T-helper 2 cell (primary cell): ENCODE results near the gene PPP2R2D.
A peak's percentile ranks its signal among the peaks of the same experiment; 100 is the strongest.

Source experiments
- DNase-seq, 5 experiments: peaks; one replicate each; pipeline versions ENCODE4 v3.0.0 to v3.0.0-alpha.2; 2012 to 2022

The PPP2R2D gene

DNA sequence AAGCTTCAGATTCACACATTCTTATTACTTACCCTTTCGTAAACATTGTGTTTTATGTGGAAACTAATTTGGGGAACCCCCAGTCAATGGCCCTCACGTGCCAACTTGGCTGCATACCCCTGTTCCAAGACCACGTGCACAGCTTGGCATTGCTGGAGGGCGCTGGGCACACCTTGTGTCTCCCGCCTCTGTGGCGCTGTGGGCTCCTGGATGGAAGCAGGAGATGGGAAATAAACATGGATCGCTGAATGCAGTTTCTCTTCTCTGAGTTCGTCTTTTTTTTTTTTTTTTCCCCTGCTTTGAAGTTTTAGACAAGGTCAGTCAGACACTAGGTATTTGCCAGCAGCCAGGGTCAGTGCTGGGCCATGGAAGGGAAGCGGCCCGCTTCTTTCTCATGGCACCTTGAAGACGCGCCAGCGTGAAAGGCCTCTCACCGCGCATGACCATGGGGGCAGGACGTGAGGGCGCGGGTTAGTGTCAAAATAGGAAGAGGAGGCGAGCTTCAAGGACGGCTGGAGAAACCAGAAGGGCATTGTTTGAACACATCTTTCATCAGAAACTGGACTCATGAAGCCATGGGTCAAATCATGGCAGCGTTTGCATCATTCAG, 53.7 kb downstream of the PPP2R2D start:
- no peak for DNase-seq

DNA sequence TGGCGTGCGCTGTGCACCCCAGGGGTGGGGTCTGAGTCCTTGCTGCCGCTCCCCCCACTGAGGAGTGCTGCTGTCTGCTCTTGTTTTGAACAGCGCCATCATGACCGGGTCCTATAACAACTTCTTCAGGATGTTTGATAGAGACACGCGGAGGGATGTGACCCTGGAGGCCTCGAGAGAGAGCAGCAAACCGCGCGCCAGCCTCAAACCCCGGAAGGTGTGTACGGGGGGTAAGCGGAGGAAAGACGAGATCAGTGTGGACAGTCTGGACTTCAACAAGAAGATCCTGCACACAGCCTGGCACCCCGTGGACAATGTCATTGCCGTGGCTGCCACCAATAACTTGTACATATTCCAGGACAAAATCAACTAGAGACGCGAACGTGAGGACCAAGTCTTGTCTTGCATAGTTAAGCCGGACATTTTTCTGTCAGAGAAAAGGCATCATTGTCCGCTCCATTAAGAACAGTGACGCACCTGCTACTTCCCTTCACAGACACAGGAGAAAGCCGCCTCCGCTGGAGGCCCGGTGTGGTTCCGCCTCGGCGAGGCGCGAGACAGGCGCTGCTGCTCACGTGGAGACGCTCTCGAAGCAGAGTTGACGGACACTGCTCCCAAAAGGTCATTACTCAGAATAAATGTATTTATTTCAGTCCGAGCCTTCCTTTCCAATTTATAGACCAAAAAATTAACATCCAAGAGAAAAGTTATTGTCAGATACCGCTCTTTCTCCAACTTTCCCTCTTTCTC, 55.0 kb downstream of the PPP2R2D start:
- DNase-seq, result no peak

DNA sequence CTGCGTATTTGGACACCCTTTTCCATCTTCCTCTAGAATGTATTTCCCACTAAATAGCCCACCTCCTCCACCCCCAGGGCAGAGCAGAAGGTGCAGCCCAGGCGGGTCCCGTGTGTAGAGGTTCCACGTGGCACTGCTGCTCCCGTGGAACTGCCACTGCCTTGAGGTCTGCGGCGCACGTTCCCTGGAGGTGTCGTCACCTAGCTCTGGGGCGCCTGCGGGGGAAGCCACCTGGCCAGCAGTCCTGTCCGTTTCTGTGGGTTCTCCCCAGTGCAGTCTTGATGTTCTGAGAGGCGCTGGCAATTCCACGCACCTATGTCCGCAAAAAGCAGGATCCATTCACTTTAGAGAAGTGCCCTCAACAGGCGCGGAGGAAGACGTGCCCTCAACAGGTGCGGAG, 59.0 kb downstream of the PPP2R2D start:
- no peak for DNase-seq

DNA sequence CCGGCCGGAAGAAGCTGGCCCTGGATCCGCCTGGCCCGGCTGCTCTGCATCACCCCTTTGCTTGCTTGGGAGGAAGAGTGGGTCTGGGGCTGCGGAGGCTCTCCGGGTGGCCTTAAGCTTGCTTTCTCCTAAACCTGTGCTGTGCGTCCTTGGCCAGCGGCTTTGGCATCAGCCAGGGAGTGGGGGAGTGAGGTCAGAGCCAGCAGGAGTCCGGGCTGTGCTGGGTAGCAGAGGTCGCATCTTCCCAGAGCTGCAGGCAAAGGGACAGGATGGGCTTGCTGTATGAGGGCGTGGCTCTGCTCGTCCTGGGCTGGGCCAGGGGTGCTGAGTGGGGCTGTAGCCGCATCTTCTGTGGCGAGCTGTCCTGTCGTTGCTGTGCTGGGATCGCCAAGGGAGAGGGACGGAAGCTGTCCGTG, 59.8 kb downstream of the PPP2R2D start:
- DNase-seq, result no peak

DNA sequence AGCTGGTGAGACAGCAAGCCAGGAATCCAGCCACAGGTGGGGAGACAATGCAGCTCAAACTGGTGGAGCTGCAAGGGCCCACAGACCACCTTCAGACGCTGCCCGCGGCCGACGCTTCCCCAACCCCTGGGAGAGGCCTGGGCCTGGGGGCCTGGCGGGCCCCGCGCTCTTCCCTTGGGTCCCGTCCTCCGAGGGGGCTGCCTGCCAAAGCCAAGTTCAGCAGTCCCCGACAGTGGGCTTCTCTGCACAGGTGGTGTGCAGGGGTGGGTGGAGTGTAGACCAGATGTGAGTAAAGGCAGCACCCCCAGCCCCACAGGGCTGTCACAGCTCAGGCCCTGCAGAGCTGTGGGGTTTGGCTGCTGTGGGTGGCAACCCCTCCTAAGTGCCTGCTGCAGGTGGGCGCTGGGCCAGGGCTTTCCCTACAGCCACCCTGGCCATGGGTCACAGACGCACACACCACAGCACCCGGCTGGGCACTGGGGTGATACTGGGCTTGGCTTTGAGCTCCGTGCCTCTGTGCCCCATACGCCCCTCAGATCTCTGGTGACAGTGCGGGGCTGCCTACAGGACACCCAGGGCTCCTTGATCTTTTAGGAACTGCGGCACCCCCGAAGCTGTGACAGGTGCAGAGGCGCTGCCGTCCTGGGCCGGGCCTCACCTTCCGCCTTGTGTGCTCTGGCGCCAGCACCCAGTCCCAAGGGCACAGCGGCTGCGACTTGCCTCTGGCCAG, 60.4 kb downstream of the PPP2R2D start:
- no peak for DNase-seq

DNA sequence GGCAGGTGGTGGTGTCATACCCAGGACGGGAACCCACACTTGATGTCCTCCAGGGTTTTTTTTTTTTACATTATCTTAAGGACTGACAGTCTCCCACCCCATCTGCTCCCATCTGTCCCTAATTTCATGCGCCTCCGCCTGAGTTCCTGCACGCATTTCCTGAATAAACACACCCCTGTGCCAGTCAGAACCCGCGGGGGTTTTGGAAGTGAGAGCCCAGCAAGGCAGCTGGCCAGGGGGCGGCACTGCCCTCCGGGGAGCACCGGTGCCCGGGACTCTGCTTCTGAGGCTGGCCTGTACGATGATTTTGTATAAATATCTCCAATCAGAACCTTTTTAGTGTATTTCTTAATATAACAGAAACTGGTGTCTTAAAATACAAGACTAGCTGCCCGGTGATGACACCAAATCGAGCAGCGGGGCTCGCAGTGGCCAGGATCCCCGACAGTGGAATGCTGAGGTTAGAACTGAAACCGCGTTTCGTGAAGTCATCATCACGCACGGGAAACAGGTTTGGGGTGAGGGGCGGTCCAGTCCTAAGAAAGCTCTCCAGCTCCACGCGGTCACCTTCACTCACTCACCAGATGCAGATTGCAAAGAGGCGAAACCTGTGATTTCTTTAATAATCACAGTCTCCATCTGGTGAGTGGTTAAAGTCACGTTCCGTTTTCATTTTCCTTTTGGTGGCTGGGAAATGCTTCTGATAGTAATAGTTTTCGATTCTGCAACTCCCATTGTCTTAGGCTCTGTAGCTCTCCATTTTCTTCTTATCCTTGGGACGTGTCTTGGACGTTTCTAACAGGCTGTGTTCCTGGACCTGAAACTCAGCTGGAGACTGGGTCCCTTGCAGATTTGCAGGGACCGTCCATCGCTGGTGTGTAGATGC, 61.2 kb downstream of the PPP2R2D start:
- no peak for DNase-seq

DNA sequence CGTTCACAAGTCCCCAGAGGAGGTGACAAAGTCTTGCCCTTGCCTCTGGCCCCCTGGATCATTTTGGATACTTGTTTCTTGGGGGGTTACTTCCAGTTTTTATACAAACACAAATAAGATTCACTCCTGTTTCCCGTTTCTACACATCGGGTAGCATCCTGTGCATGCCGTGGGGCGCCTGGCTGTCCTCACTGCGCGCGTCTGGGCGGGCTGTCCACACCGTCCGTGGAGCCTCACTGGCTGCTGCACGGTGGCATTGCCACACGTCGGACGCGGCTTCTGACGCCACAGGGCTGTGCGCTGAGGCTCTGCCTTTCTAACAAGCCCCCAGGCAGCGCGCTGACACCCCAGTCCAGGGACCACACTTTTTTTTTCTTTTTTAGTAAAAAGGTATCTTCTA, 62.5 kb downstream of the PPP2R2D start:
- no peak for DNase-seq

DNA sequence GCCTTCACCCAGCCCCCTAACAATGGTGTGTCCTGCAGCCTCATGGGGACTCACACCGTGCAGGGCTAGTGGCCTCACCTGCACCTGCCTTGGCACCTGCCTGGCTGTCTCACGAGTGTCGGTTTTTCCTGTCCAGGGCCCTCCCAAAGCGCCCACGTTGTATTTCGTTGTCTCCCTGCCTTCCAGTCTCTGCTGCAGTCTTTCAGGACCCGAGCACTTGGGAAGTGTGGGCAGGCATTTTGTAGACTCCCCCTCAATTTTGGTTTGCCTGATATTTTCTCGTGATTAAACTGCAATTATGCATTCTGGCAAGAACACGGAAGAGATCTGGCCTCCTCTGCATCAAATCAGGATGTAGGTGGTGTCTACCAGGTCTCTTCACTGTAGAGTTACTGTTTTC, 63.0 kb downstream of the PPP2R2D start:
- no peak for DNase-seq

DNA sequence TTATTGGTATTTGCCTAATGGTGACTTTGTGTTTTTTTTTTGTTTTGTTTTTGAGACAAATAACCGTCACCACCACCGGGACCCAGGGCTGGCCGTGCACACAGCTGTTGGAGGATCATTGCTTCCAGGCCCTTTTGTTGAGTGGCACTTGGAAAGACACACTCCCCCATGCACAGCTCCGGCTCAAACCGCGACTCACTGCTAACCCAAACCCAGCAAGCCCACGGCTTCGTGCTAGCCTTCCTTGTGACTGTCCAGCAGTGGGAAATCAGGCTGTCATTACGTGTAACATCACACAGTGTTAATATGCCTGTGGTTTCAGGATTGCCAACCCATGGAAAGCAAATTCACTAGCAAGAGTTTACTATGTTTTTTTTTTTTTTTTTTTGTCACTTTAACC, 63.5 kb downstream of the PPP2R2D start:
- no peak for DNase-seq

DNA sequence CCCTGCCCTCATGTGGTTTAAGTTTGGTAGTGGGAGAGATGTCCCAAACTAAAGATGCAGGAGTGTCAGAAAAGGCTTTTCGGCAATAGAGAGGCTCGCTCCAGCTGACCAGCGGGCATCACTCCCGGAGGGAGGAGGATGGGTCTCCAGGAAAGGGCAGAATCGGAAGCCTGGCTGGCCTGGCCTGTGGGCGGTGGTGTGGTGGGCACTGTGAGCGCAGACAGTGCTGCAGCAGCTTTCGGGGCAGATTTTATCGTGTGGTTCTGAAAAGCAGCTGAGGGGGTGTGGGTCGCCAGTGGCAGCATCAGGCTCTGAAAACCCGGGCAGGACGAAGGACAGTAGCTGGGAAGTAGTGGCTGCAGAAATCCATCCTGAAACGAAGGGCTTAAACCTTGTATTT, 68.1 kb downstream of the PPP2R2D start:
- no peak for DNase-seq

DNA sequence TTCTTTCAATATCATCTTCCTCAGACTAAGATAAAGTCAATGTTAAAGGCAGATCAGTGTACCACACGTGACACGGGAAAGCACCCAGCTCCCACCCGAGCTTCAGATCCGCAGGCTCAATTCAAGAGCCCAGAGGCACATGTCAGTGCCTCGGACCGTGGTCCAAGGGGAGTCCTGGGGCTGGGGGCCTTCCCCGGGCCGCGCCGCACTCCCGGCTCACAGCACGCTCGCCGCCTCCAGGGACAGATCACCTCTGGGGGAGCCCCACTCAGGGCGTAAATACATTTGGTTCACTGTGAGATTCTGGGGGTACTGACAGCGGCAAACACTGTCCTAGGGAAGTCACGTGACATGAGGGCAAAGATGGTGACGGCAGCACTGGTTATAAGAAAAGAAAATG, 70.1 kb downstream of the PPP2R2D start:
- DNase-seq, result no peak

DNA sequence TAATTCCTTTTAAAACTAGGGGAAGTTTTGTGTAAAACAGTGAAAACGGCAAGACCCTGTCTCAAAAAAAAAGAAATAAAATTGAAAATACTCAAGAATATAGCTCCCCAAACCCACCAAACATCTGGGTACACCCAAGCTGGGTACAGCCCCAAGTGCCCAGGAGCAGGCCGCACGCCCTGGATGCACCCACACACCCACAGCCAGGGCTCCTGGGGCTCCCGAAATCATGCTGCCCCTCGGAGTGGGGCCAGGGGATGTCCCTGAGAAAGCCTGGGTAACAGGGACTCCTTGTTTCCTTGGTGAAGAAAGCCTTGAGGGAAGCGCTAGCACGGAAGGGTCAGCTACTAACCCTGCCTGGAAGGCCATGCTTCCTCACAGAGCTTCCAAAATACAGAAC, 70.8 kb downstream of the PPP2R2D start:
- DNase-seq, result no peak

DNA sequence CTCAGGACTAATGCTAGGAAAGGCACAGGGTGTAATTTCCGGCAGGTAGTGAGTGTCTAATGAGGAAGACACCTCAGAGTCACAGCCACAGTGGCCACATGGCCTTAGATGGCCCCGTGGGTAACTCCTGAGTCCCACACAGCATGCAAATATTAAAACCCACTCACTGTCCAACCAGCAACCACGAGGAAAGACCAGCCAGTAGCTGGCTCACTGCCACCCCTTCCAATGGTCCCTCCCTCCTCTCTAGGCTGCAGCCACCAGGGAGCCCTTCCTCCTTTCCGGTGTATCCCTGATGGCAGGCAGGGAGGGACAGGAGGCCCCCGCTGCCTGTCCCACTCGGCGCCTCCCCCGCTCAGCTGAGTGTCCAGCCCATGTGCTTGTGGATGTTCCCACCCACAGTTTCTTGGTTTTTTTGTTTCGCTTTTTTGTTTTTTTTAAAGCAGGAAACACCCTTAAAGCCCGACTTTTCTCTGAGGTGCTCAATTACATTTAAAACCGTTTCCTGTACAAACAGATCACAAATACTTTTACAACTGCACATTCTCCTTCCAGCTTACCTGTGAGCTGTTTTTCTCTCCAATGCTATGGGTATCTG, 71.8 kb downstream of the PPP2R2D start:
- DNase-seq, result peak in 2 of 5 experiments; percentile 39 to 64

DNA sequence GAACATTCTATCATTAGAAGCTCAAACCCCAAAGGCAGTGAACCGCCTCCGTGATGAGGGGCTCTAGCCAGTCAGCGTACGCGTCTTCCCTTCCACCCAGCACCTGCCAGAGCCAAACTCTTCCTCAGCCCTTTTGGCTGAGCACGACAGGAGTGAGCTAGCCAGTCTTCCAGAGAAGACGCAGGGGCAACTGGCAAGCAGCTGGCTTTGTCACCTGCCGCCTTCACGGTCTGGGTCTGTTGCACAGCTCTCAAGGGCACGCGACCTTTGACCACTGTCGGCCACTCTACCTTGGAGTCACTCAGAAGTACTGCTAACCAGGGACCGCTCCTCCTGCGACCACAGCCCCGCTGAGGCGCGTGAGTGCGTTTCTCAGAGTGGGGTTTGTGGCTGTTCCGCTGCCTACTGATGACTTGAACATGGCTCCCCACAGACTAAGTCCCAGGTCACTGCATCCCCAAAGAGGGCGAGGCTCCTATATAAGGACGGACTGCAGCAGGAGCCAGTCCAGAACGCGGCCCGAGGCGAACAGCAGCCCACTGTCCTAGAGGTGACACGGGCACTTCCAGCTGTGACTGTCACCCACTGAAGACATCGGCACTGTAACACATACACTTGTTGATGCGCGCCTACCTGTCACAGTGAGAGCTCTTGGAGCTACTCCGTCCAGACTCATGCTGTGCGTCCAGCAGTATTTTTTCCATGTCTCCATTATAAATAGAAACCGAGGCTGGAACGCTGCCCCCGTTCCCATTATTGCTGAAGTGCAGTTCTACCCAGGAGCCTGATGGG, 72.5 kb downstream of the PPP2R2D start:
- peak in 1 of 5 experiments; percentile 27 for DNase-seq

DNA sequence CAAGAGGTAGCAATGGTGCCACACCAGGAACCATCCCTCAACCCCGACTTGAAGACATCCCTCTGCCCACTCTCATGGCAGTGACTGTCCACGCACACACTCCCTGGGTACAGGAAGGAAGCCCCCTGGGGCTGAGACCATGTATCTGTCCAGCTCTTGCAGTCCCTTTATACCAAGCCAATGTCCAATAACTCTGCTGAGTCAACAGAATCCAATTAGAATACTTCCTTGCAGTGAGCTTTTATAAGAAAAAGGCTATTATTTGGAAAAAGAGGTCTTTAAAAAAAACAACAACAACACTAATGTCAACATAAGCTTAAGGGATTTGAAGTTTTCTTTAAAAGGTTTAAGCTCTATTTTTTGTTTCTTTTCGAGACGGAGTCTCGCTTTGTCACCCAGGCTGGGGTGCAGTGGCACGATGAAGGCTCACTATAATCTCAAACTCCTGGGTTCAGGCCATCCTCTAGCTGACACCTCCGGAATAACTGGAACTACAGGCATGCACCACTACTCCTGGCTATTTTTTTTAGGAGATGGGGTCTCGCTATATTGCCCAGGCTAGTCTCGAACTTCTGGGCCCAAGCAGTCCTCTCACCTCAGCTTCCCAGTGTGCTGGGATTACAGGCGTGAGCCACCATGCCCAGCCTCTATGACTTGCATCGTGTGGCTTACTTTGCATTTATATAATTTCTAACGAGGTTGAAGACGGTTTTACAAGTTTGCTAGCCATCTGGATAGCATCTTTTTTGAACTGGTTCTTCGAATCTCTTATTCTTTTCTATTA, 73.4 kb downstream of the PPP2R2D start:
- no peak for DNase-seq

DNA sequence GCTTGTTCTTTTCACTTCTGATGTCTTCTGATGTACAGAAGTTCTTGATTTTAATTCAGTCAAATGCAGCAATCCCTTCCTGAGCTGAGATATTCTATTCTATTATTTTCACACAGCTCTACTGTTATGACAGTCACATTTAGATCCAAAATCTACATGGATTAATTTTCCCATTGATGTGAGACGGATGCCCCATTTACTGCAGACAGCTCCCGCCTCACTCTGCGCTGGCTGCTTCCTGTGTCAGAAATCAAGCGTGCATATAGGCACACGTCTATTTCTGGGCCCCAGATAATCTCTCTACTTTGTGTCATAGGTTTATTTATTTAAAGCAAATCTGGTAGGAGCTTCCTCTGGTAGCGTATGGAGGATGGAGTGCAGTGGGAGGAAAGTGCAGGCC, 74.2 kb downstream of the PPP2R2D start:
- DNase-seq, result peak in 1 of 5 experiments; percentile 12

DNA sequence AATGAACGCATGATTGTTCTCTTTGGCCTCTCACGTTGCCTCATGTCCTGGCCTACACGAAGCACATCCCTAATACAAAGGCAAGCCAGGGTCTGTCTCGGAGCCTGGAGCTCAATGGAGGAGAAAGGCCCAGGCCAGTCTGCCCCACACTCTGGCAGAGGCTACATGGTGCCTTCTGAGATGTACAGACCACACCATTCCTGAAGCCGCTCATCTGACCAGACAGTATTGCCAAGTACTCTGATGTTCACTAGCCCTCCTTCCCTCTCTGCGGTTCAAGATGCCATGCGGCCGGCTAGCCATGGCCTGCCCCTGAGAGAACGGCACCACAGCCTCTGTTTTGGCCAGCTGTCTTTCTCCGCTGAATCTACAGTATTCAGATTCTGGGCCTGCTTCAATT, 75.0 kb downstream of the PPP2R2D start:
- no peak for DNase-seq

DNA sequence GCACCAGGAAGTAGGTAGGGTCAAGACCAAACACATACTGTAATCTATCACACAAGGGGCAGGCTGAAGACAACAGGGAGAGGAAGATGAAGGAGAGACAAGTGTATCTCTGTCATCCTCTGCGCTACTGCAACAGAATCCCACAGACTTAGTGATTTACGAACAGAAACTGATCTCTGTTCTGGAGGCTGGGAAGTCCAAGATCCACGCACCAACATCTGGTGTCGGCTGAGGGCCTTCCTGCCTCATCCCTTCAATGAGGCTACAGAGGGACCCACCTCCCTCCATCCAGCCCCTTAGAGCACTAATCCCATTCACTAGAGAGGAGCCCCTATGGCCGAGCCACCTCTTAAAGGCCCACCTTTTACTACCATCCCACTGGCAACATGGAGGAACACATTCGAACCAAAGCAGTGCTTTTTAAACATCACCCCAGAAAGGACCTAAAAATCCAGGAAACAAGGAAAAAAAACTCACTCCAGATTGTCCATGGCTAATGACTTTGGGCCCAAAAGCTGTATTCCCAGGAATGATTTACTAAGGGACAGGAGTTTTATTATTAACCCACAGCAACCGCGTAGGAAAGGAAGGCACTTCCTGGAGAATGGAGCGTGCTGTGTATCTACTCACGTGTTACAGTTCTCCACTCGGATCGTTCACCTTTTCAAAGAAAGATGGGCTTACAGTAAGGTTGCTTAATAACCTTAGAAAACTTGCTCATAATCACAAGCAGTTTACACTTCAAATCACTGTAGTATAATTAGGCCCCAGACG, 76.7 kb downstream of the PPP2R2D start:
- DNase-seq, result no peak

DNA sequence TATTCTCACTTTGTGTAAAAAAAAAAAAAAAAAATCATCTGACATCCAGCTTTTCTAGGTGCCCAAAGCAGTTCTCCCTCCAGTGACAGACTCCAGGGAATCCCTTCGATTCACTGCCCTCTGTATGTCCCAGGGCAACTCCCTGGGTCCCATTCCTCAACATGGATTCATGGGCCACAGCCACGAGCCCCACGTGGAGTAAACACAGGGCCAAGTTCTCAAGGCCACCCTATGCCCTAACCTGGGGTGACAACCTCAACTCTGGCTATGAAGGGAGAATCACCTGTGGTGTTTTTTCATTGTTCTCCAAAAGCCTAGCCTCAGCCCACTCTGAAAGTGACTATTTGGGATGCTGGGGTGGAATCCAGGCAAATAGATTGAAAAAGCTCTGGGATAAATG, 77.6 kb downstream of the PPP2R2D start:
- no peak for DNase-seq

DNA sequence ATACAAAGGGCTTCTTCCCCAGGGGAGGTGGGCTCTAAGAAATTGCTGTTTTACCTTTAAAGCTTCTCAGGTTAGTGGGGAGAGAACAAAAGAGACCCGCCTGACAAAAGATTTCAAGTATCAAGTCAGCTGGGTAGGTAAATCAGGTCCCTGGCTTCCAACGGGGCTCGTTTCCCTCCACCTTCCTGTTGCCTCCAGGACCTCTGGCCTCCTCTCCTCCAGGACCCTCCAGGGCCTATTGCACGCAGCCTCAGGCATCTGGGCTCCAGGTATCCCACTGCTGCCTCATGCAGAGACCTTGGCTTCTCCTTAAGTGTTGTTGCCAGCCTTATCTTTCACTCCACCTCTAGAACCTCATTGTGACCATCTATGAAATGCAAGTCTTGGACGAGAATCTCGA, 78.0 kb downstream of the PPP2R2D start:
- no peak for DNase-seq
